ENCODE measurements around the gene ARPP21.
"Not testable (repeated sequence)": the region's sequence is repeated elsewhere in the genome, so short reads cannot be mapped to it uniquely, and the experiment has no call there.

ARPP21 gene

DNA sequence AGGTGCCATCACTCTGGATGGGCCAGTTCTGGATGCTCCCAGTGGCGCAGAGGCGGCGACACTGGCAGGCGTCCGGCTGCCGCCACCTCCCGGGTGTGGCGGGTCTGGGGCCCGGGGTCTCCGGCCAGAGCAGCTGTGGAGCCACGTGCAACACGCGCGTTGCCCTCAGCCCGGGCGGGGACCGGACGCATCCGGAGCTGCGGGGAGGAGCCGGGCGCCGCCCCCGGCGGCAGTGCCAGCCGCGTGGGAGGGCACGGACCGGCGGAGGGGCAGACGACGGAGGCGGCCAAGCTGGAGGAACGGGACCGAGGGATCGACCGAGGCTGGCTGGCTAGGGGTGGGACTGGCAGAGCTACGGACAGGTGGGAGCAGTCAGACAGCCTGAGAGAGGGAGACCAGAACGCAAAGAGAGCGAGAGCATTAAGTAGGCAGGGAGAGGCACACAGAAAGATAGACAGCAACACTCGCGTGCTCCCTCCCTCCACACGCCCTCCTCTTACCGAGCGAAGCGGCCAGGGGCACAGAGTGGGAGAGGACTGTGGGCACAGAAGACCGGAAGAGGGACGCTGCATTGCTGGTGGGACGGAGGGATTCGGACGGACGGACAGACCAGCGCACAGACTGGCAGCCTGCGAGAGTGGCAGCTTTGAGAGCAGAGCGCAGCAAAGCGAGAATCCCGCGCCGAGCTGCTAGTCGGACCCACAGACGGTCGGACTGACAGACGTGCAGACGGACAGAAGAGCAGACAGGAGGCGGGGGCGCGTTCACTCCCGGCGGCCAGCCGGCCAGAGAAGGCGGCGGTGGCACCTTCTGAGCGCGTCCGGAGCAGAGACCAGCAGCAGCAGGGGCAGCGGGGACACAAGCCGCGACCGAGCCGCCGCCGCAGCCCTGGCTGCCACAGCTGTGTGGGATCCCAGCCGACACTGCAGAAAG, at the start of gene ARPP21:
ARPP21 (plus strand) TSS at position 272 of the 933 bp plus-strand sequence. CDS start 42,227 bp downstream, outside the sequence.
- DNase-seq, result no peak

DNA sequence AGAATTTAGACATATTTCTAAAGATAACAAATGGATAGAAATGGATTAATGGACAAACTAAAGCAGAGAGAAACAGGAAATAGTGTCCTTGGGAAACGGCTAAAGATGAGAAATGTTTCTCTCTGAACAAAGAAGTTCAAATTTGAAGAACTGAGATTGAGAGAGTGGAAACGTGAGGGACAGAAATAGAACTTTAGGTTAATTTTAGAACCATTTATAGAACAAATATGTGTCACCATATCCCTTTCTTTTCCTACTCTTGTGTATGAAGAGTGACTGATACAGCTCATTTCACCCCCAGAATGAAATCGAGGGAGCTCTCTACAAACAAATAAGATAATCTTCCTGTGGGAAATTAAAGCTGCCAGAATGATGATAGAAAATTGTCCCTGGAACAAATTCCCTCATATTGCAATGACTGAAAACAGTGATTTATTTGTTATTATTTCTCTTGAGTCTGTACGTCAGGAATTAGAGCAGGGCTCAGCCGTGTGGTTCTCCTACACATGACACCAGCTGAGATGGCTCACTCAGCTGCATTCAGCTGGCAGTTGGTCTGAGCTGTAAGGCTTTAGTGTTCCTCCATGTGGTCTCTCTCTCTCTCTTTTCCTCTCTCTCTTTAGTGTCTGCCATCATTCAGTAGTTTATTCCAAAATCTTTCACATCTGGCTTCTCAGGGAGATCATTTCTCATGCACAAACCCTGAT, 46.6 kb upstream of the ARPP21 start:
- no peak for DNase-seq

DNA sequence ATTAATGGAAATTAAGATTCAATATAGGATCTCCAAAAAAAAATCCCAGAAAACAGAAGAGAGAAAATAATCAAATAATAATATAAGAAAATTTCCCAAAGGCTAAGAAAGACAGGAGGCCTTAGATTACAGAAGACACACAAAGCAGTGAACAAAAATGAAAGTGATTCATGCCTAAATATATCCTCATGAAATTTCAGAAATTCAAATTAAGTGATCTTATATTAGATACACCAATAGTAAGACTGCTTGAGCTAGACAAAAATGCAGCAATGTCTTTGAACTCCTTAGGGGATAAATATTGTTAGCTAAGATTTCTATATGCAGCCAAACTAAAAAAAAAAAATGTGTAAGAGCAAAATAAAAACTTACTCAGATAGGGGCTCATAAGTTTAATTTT, 44.6 kb upstream of the ARPP21 start:
- DNase-seq, result no peak

DNA sequence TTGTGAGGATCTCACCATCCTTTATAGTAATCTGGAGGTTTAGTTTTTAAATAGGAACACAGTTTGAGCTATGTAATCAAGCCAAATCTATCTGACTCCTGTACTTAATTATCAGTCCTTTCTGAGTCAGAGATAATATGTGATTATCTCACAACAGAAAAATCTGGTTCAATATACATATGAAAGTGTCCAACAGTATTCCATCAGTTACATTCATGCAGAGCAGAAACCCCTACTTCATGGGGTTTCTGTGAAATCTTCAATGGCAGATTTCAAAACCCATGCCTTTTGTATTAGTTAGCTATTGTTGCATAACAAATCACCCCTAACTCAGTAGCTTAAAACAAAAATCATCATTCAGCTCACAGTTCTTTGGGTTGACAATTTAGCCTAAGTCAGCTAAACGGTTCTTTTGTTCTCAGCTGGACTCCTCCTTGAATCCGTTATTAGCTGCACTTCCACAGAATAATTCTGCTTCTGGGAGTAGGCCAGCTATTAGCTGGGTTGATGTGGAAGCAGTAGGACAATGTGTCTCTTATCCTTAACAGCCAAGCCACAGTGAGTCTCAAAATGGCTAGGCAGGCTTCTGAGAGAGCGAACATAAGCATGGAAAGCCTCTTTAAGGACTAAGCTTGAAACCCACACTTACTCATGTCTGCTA, 42.9 kb upstream of the ARPP21 start:
- DNase-seq, result no peak

DNA sequence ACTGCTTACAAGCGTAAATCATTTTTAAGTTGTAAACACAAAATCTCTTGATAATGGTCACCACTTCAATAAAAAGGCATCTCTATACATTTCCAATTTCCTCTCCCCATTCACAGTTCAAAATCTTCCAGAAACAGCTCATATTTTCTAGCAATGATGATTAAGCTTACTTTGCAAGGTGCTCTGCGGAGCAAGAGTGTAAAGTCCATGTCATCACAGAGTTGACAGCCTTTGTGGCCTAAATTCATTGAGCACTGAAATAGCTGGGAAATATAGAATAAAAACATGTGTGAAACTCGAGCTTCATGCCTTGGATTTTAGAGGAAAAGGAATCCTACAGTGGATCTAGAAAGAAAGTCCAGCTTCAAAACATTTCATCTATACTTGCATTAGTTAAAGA, 41.8 kb upstream of the ARPP21 start:
- DNase-seq, result no peak

DNA sequence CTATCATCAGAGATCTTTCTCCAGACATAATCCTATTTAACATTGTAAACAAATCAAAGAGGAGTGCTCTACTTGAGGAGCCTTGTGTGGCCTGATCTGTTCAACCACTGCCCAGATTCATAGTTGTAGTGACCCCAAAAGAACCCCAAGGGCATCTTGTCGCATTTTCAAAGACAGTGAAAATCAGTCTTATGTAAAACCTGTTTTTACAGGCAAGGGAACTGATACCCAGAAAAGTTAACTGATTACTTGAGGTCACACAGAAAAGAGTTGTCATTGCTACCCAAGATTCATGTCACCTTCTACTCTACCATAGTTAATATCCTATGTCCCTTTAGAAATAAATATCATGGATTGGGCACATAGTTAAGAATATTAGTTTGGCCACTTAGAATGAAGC, 40.5 kb upstream of the ARPP21 start:
- DNase-seq, result no peak

DNA sequence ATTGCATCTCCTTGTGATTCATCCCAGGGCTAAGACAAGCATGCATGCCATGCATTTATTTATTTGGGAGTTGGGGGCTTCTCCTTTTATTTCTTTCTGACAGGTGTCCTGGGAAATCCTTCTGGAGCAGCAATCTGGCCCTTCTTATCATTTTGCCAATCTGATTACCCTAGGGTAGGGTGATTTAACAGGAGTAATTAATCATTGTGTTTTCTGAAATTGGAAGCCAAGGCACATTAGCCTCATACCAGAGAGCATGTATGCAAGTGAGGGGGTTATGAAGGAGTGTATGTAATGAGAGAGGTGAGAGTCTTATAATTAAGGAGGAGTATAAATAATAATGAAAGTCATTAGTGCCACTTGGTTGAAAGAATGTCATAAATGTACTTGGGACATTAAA, 37.4 kb upstream of the ARPP21 start:
- no peak for DNase-seq

DNA sequence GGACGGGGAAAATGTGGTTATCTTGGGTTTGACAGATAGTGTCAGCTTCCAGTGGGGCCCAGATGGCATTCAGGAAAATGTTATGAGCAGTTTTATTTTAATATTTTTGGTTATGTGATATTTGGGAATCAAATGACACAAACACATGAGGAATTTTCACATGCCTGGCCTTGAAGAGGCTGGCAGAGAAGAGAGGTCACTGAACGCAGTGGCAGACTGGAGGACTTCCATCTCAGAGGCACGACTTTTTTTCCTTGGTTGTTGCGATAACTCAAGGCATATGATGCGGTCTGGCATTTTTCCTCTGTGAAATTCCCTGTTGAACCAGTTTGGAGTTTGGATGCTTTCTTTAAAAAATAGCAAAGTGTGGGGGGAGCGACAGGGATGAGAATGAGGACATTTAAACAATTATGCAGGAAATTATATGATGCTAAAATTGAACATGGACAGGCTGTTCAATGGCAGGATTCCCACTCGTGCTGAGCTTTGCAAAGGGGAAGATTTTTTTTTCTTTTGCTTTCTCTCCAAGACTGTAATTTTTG, 36.9 kb upstream of the ARPP21 start:
- DNase-seq, result no peak

DNA sequence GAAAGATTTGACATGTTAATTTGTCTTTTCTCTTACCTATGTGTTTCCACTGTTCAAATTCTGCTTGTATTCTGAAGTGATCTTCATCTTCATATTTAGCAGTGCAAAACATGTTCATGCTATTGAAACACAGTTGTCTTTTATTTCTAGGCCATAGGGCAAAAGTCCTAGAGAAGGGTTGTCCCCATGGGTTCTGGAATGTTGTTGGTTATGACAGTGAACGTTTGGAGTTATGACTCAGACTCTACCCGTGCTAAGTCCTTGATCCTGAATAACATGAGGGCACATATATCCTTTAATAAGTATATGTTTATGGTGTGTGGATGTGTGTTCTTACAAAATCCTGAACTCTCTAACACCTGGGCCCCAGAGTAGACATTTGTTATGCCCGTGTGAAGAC, 23.0 kb upstream of the ARPP21 start:
- no peak for DNase-seq

DNA sequence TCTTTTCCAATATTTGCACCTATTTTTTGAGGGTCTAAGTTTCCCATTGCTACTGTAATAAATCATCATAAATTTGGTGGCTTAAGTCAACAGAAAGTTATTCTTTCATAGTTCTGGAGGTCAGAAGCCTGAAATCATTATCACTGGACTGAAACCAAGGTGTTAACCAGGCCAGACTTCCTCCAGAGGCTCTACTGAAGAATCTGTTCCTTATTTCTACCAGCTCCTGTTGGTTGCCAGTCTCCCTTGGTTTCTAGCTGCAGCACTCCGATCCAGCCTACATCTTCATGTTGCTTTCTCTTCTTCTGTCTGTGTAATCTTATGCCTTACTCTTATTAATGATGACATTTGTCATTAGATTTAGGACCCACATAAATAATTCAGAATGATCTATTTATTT, 22.0 kb upstream of the ARPP21 start:
- DNase-seq, result no peak

DNA sequence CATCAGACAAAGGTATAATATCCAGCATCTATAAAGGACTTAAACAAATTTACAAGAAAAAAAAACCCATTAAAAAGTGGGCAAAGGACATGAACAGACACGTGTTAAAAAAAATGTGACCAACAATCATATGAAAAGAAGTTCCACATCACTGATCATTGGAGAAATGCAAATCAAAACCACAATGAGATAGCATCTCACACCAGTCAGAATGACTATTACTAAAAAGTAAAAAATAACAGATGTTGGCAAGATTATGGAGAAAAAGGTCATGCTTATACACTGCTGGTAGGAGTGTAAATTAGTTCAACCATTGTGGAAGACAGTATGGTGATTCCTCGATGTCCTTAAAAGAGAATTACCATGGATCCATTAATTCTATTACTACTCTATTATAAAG, 19.1 kb upstream of the ARPP21 start:
- DNase-seq, result not testable (repeated sequence)

DNA sequence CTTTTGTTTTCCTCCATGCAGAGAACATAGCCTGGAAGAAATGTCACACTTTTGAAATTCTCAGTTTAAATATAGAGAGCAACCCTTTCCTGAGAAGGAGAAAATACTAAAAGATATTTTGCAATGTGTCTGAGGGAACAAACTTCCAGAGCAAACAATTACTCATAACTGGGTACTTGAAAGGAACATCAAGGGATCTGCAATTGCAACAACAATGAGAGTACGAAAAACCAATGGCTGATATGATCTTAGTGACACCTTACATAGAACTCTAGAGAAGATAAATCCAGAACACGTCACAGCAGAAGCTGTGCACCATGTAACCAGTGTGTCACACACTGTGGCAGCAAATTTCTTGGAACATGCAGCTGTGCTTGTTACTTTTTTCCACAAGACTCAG, 14.6 kb upstream of the ARPP21 start:
- no peak for DNase-seq

DNA sequence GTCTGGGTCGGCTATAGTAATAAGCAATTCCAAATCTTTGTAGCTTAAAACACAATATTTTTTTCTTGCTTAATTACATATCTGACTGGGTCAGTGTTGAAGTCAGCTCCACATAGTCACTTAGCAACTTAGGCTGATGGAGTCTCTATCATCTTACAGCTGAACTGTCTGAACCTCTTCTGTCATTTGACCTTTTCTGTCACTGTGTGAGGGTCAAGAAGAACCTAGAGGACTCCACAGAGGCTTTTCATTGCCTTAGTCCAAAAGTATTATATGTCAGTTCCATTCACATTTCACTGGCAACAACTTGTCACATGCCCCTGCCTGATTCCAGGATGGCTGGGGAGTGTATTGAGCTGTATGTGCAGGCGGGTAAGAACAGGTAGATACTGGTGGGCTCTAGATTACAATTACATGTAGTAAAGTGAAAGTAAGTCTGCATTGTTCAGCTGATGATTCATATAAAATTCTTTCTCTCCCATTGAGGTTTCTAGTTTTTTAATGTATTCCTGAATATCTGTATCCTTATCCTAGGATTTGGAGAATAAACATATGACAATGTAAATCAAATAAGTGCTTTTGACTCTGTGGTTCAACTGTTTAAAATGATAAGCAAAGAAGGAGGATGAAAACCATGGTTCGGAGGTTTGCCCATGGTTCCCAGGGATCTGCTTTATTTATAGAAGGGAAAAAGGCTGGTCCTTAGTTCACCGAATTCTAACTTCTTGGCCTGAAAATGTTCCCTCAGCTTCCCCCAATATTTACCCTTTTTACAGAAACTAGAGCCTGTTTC, 5.8 kb upstream of the ARPP21 start:
- DNase-seq, result no peak

DNA sequence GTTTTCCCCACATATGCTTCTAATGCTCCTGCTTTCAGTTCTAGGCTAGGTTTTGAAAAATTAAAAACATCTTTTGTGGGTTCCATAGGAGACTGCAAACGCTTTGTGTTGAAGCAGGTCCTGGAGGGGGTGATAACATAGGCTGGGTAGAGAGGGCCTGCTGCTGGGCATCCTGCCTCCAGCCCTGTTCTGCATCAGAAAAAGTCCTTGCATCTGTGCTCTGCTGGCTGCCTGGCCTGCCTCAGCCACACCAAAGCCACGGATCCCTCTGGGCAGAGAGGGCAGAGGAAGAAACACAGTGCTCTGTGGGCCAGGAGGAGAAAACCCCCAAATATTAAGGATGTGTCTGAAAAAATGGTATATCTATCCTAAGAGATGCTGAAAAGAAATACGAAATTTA, 3.9 kb upstream of the ARPP21 start:
- DNase-seq, result no peak

DNA sequence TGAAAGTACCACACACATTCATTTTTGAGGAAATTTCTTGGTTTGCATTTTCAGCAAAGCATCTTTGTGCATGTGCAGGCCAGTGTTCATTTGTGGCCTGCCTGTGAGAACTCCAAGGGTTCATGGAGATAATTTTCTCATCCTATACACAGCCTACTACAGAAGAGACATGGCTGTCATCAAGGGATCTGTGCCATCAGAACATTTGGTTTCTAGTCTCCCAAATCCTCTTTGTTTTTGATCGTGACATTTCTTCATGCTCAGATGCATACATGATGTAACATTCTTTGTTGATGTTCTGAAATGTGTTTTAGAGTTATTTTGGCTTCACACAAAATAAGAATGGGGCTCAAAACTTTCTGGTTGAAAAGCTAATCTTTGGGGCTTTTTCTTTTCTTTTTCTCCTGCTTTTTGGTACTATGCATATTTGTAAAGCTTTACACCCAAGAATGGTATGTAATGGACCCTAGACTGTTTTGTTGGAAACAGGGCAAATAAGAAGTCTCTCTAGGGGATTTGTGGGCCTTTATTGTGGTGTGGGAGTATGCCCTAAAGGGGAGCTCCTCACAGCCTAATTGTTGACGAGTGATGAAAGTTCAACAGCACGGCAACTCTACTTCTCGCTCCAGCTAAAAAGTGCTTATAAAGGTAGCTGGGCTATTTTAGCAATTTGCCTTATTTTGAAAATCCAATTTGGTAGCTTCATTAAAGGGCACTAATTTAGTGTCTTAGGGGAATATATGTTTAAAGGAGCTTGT, 3.2 kb upstream of the ARPP21 start:
- DNase-seq, result no peak

DNA sequence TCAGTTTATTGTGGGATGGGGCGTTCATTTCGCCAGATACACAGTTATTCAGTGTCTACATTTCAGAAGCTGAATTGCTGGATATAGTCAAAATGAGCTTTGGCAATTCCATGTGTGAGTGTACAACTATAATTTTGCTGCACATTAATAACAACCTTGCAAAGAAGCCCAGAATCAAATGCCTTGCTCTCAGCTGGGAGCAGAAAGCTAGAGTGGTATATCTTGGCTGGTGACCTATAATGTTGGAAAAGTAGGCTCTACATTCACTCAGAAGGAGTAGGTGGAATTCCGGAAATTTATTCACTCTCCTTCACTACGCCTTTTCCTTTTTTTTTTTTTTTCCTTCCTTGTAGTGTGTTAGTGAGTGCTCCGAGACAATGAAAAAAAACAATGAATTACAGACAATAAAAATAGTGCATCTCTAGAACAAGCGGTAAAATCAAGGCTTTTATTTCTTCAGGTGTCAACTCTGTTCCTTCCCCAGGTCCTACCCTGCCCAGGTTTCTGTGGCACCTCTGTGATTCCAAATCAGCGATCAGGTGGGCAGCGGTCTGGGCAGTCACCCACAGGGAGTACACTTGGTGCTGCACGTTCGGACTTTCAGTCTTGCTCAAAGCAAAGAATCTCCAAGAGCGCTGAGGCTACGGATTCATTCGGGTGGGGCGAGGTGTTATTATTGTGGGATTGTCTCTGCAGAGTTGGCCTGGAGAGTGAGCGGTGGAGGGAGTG, 910 bp upstream of the ARPP21 start:
- no peak for DNase-seq

DNA sequence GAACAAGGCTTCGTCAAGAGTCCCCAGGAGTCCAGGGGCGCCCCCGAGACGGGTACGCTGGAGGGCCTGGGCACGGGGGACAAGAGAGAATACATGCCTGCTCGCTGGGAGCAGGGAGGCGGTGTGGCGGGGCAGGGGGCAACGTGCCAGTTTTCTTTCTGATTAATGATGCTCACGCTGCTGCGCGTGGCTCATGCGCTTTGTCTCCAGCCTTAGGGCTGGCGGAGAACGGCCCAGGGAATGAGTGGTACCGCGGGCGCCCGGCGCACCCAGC, 408 bp upstream of the ARPP21 start:
- DNase-seq, result no peak

DNA sequence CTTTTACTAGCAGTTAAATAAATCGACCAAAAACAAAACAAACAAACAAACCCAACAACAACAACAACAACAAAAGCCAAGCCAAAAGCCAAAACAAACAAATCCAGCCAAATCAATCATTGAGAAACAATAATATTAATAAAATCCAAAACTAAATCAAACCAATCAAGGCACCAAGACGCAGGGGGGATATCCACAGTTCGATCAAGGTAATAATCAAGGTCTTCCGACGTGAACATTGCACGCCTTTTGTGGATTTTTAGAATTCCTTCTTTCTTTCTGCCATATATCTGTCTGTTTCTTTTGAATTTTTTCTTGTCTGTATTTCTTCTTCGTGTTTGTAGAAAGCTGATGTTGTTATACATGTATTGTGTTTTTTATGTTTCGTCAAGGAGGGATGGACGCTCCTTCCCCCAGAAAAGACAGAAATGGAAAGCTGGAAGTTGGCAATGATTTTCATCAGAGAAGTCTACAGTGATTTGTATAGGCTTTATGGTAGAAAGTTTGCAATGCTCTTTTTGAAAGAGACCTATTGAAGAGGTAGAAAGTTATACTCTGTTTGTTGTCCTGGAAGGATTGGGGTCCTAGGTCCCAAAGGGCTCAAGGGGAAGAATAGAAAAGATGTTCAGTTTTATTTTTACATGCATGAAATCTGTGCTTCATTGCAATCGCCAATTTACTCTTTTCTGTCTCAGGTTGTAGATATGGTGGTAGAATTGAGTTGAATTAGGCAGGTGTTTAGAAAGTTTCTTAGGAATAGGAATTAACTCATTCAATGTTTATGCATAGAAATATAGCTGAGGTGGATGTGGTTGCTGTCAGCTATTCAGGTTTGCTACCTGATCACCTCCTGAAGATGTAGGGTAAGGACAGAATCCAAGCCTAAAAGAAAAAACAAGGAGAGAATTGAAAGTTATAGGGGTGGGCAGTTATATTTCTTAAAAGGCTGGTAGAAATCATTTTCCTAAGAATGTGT, 1.2 kb downstream of the ARPP21 start:
- no peak for DNase-seq

DNA sequence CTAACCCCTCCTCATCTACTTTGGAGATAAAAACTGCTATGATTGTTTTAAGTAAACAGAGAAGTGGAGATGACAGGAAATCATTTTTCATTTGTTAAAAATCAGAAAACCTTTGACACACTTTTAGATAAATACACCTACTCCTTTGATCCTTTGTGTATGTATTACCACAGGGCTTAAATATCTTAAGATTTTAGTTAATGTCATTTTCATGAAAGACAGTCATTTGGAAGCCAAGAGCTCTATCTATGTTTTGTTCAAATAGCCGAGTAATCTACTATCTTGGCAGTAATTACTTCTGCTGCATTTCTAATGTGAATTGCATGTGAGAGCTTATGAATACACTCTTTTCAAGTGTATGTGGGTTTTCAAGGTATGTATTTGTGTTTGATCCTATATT, 2.0 kb downstream of the ARPP21 start:
- DNase-seq, result no peak

DNA sequence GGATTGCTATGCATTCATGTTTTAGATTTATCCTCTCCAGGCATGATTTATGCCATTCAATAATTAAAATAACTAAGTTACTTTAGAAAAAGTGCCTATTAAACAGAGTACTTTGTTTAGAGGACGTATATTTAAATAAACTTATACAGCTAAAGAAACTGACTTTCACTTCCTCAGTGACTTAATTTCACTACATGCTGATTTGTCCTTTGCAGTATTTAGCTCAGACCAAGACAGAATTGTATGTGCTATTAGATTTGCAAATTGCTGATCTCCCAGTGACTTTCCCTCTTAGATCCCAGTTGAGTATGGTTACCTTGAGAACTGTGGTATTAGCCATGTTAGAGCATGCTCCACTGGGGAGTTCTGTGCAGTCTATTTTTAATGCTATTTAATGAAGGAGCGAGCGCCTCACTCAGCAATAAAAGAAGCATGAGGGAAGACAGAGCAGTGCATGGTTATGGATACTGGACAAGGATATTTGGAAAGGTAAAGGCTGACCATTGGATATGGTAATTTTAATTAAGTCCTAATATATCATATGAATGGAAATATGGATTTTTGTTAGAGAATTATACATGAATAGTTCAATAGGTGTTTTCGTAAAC, 2.7 kb downstream of the ARPP21 start:
- DNase-seq, result no peak

All from activated naive CD4-positive, alpha-beta T cell (primary cell).